ENCODE measurements around the gene DLG2. TPM values are rescaled to one million over a fixed set of nuclear protein-coding genes. Genes with fewer than 3 reads are reported as not detected.

Gene DLG2
- total and polyA plus RNA-seq, 2 of the 8 experiments (the other 6 are each of a cell fraction or from before 2014, with no cell fraction given): 1.7 to 14.3 TPM

DNA sequence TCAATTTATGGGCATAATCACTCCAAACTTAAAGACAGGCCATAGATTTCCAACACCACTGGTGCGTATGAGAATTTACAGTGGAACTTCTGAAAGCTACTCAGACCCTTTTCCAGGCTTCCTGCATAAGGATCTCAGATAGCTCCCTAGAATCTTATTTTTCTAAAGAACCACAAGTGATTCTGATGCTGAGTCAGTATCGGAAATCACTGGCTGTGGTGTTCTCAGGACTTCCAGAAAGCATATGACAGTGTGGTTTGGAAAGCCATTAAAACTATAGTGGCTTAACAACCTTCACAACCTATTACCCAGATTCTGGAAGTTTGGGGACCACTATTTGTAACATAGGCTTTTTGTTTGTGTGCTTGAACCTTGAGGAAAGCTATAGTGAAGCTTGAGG, 756.0 kb downstream of the DLG2 start:
- WGBS, 2 experiments (ENCODE audit: extremely low coverage in 1 of 2, insufficient coverage in 1 of 2, insufficient read length in 1 of 2, insufficient replicate concordance in 2 of 2, low coverage in 1 of 2, low lambda C conversion rate in 2 of 2, missing lambda C conversion rate in 1 of 2): 95% methylated on average over 2 of the region's 2 CpGs; no CpG with 5 or more reads in 1 of the 2 experiments

More for the DNA sequence above, 756.0 kb downstream of the DLG2 start:
- no peak overlapping the region for H2BK5ac ChIP-seq (ENCODE audit: low read depth, low read length)
- H2AFZ ChIP-seq (ENCODE audit: low read length): no peak overlapping the region
- H3K27me3 ChIP-seq (replicated peaks in 1 of 4; ENCODE audit: control insufficient read depth in 3 of 4, extremely low read depth in 1 of 4, insufficient read depth in 3 of 4, low read length in 3 of 4): no peaks in the 10 kb centered on the region
- ChIA-PET POLR2A (ENCODE audit: partially characterized antibody) (no interaction called here), CTCF (ENCODE audit: partially characterized antibody) (interaction anchor here (0.6 to 1.2 kb wide), 2 partner anchors 9 to 27 kb away, joined by 3 read pairs; no protein-coding TSS in a partner anchor)
- no peak overlapping the region for H3K4me2 ChIP-seq (ENCODE audit: insufficient read depth in 1 of 2, low read depth in 2 of 2, low read length in 2 of 2)
- H3K23ac ChIP-seq (ENCODE audit: insufficient read length): no peak overlapping the region
- H4K8ac ChIP-seq (ENCODE audit: extremely low read depth, insufficient read depth, low read length): no peak overlapping the region
- no peak overlapping the region for H2BK20ac ChIP-seq (ENCODE audit: low read length)
- DNase-seq (ENCODE audit: low read depth in 1 of 2, low spot score in 2 of 2) (no peak), FAIRE-seq (no peak)
- no peak overlapping the region for H2BK15ac ChIP-seq (ENCODE audit: low read length)
- no peak overlapping the region for H3K14ac ChIP-seq (ENCODE audit: insufficient read length)
- H3K4me1 ChIP-seq (replicated peaks in 1 of 4; ENCODE audit: control insufficient read depth in 3 of 4, insufficient read depth in 4 of 4, low read length in 3 of 4): peaks cover 0 to 3% (median 1%) of the 10 kb centered on the region in 4 experiments; a peak in 2 of 7 replicates
- no peak overlapping the region for H3K4ac ChIP-seq (replicated peaks; ENCODE audit: insufficient read length, low read depth, low read length)
- TF ChIP-seq RBBP5 (IDR thresholded peaks at IDR 0.05; ENCODE audit: borderline replicate concordance, low read depth, low read length) (no peak), POLR2A (IDR thresholded peaks at IDR 0.05; ENCODE audit: control extremely low read depth in 1 of 2, low read depth in 2 of 2, low read length in 2 of 2) (no peak), SUZ12 (IDR thresholded peaks at IDR 0.05; ENCODE audit: low read length) (no peak), RXRA (IDR thresholded peaks at IDR 0.05; ENCODE audit: insufficient read depth, low read depth, low read length) (no peak), FOSL1 (IDR thresholded peaks at IDR 0.05; ENCODE audit: insufficient read depth, low read depth, low read length) (no peak), SP4 (IDR thresholded peaks at IDR 0.05; ENCODE audit: low read length) (no peak), PHF8 (conservative IDR thresholded peaks at IDR 0.05; ENCODE audit: low read depth, low read length) (no peak), TEAD4 (IDR thresholded peaks at IDR 0.05; ENCODE audit: low read depth, low read length) (no peak), TCF12 (IDR thresholded peaks at IDR 0.05; ENCODE audit: low read depth, low read length) (no peak), HDAC2 (IDR thresholded peaks at IDR 0.05; ENCODE audit: borderline replicate concordance in 1 of 2, low read depth in 2 of 2, low read length in 2 of 2) (no peak), BRCA1 (IDR thresholded peaks at IDR 0.05; ENCODE audit: low read depth, low read length) (no peak), CHD1 (IDR thresholded peaks at IDR 0.05; ENCODE audit: low read depth, low read length) (no peak), NANOG (IDR thresholded peaks at IDR 0.05; ENCODE audit: insufficient read depth, low read depth, low read length, poor library complexity, severe bottlenecking) (no peak)
- H3K9me3 ChIP-seq (ENCODE audit: insufficient read depth in 2 of 2, low read depth in 1 of 2, low read length in 1 of 2): no peaks in the 10 kb centered on the region
- H3K4me3 ChIP-seq (ENCODE audit: extremely low read depth in 1 of 4, insufficient read depth in 2 of 4, low read depth in 3 of 4, low read length in 4 of 4): no peak overlapping the region
- H3K27ac ChIP-seq (ENCODE audit: low read depth, low read length): no peak overlapping the region
- H3K23me2 ChIP-seq (ENCODE audit: low read depth, low read length): no peaks in the 10 kb centered on the region
- H2BK12ac ChIP-seq (ENCODE audit: low read depth, low read length): no peak overlapping the region
- H2AK5ac ChIP-seq (ENCODE audit: low read depth, low read length): no peak overlapping the region
- no peak overlapping the region for H4K5ac ChIP-seq (ENCODE audit: insufficient read length, low read depth, low read length)
- no peaks in the 10 kb centered on the region for H4K20me1 ChIP-seq (replicated peaks in 1 of 2; ENCODE audit: control insufficient read depth in 1 of 2, insufficient read depth in 2 of 2, low read length in 2 of 2)
- no peaks in the 10 kb centered on the region for H3K36me3 ChIP-seq (ENCODE audit: control insufficient read depth in 2 of 4, insufficient read depth in 4 of 4, low read length in 3 of 4)
- H3K9ac ChIP-seq (replicated peaks in 1 of 4; ENCODE audit: extremely low read depth in 1 of 4, low read depth in 3 of 4, low read length in 3 of 4): no peak overlapping the region
- no peaks in the 10 kb centered on the region for H3K79me1 ChIP-seq (ENCODE audit: low read depth, low read length)
- H3K56ac ChIP-seq (replicated peaks; ENCODE audit: insufficient read length, low read depth, low read length): no peak overlapping the region
- H3K18ac ChIP-seq (ENCODE audit: extremely low read depth, low read length): no peak overlapping the region
- no peak overlapping the region for H2BK120ac ChIP-seq (replicated peaks; ENCODE audit: low read depth, low read length)
- H4K91ac ChIP-seq (replicated peaks; ENCODE audit: insufficient read length, low read length): no peak overlapping the region
- no peaks in the 10 kb centered on the region for H3K79me2 ChIP-seq (ENCODE audit: control insufficient read depth in 1 of 2, insufficient read depth in 2 of 2, low read length in 2 of 2)
